Amniotic stem cell (primary cell): ENCODE results near the gene MYO1D.
"Not testable (repeated sequence)": the region's sequence is repeated elsewhere in the genome, so short reads cannot be mapped to it uniquely, and the experiment has no call there.

Experiments
- DNase-seq: peaks from one replicate; lab custom pipeline; 2025; lab: John Stamatoyannopoulos, UW

The MYO1D gene

GRCh38 chr17:32460054-32460453 is 416.9 kb downstream of the MYO1D start:
- no peak for DNase-seq

DNA sequence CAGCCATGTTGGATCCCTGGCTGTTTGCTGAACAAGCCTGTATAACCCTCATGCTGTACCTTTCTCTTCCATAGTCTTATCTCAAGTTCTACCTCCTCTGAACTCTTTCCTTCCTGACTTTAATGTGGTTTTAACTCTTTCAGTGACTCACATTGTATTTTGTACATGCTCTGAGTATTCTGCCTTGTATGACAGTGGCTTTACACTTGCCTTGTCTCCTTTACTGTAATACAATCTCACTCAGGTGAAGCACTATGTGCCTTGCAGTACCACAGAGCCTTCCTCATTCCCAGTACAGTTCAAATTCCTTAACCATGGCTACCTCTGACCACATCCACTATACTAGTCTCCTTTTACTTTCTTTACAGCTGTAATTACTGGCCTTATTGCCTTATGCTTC is 418.6 kb downstream of the MYO1D start:
- no peak for DNase-seq

- no peak for DNase-seq
These were observed 423.6 kb downstream of the MYO1D start for GRCh38 chr17:32453370-32453769.

DNA sequence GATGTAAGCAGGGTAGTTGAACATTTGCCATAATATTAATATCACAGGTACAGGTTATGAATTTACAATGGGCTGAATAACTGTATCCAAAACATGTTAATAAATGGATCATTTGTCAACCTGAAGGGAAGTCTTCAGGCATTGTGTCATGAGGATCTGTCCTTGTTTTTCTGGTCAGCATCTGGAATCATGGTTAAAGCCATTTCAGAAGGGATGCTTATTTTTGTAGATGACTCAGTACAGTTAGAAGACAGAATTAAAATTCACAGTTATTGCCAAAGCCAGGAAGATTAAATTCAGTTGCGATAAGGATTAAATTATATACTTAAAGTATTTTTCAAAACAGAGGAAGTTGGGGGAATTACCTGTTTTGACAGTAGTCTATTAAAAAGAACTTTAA is 424.6 kb downstream of the MYO1D start:
- DNase-seq: no peak

DNA sequence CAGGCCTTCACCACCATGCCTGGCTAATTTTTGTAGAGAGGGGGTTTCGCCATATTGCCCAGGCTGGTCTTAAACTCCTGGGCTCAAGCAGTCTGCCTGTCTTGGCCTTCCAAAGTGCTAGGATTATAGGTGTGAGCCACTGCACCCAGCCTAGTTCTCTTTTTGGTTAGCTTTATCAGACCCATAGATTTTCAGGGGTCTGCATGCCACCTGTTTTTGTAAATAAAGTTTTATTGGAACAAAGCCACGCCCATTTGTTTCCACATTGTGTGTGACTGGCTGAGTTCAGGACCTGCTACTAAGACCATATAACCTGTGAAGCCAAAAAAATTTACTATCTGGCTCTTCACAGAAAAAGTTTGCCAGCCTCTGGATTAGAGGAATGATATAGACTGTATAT is 425.0 kb downstream of the MYO1D start:
- no peak for DNase-seq

DNA sequence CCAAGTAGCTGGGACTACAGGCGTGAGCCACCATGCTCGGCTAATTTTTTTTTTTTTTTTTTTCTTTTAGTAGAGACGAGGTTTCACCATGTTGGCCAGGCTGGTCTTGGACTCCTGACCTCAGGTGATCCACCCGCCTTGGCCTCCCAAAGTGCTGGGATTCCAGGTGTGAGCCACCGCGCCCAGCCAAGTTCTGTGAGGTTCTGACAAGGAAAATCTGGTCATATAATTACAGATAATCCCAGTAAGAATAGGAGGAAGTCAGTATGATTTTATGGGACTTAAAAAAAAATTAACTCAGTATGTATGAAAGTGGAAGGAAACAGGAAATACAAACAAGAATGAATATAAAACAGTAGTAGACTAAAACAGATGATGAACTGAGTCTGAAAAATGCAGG is 426.5 kb downstream of the MYO1D start:
- not testable (repeated sequence) for DNase-seq

DNA sequence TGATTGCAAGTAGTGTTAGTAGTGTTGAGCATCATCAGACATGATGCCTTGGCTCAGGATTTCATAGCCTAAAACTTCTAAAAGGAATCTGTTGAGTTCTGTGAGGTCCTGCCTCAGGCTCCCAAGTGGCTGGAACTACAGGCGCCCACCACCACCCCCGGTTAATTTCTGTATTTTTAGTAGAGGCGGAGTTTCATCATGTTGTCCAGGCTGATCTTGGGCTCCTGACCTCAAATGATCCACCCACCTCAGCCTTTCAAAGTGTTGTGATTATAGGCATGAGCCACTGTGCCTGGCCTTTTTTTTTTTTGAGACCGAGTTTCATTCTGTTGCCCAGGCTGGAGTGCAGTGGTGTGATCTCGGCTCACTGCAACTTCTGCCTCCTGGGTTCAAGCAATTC is 427.0 kb downstream of the MYO1D start:
- DNase-seq: no peak

DNA sequence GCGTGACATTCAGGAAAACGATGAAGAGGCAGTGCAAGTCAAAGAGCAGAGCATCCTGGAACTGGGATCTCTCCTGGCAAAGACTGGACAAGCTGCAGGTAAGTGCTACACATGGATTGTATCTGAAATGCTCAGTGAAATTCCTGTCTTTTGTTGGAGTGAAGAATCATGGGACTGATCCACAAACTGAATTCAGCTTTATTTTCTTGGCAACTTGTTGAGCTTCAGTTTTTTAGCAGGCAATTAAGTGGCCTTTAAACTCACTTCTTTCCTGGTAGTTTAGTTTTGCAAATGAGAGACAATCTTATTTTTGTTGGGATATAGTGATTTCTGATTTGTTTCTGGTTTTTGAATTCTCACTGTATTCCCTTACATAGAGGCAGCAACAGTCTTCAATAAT is 430.0 kb downstream of the MYO1D start:
- no peak for DNase-seq

DNA sequence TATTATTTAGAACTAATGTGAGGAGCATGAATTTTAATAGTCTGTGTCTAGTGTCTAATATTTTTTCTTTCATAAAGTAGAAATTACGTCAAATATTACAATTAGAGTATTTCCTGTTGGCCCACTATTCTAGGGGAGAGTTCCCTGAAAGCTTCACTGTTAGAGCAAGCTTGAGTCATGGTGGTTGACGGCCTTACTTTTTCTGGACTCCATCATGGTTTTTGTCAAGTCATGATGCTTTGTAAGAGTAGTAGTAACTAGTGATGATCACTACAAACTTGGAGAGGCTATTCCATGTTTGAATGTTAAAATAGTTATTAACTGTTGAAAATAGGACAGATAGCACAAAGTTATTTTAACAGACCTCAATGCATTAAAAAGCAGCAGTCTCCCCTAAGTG is 431.0 kb downstream of the MYO1D start:
- DNase-seq: no peak

- no peak for DNase-seq
These were observed 431.4 kb downstream of the MYO1D start for GRCh38 chr17:32445497-32445896.

- DNase-seq: no peak
These were observed 431.9 kb downstream of the MYO1D start for GRCh38 chr17:32445074-32445415.

DNA sequence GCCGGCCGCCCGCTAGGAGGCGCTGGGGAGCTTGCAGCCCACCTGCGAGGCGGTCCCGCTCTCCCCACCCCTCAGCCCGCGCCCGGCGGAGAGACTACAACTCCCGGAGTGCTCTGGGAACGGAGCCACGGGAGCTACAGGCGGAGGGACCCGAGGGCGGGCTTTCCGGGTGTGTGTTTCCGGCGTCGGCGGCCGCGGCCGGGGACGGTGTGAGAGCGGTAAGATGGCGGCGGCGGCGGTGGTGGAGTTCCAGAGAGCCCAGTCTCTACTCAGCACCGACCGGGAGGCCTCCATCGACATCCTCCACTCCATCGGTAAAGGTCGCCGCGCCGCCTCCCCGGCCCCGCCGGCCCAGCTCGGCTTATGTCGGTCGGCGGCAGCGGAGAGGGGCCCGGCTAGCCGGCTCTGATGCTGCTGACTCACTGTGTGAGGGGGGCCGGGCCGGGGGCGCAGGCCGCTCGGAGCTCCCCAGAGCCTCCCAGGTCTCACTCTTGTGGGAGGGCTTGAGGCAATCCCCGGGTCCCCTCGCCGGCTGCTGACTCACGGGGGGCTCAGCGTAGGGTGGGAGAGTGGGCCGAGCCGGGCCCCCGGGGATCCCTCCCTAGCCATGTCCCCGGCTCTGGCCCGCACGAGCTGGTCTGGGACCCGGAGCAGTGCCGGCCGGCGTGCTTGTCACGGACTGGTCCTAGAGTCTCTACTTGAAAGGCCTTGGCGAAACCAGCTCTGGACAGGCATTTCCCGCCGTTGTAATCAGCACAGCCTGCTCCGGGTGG is 432.4 kb downstream of the MYO1D start, which contains the start of gene PSMD11:
TSS of gene PSMD11 (plus strand) at position 210 of the 773 bp plus-strand sequence. CDS start at position 224, 14 bp downstream.
- DNase-seq: peak; percentile 95

- DNase-seq: no peak
These were observed 433.1 kb downstream of the MYO1D start for GRCh38 chr17:32443827-32444300.
